ENCODE measurements around the gene S100G. TPM values are rescaled to one million over a fixed set of nuclear protein-coding genes. Genes with fewer than 3 reads are reported as not detected.

The S100G gene
- total RNA-seq, result not detected

GRCh38 chrX:16649858-16650257, at the start of gene S100G:
Gene S100G (plus strand): TSS chrX:16650158. CDS start chrX:16651007, 849 bp downstream.

Small RNAs within 50 kb of the gene (small RNA-seq; reads per million reads assigned to genes)
- gene MIR548AM, result 0 reads per million in 2 donors

Other genes starting within 250 kb of the S100G start
- gene CTPS2, start 62.5 kb downstream of the S100G start, total RNA-seq, result 10 to 100 TPM; 12.4 to 16.7 TPM
- 10 to 100 TPM; 18.9 to 20.3 TPM for gene SYAP1, start 69.5 kb downstream of the S100G start, total RNA-seq
- gene TXLNG, start 136.3 kb downstream of the S100G start, total RNA-seq, result 1 to 10 TPM; 5.9 to 6.0 TPM
- 100 to 1,000 TPM; 127 to 208 TPM for gene RBBP7, start 220.2 kb downstream of the S100G start, total RNA-seq